ENCODE measurements around the gene FAF1.

DNA sequence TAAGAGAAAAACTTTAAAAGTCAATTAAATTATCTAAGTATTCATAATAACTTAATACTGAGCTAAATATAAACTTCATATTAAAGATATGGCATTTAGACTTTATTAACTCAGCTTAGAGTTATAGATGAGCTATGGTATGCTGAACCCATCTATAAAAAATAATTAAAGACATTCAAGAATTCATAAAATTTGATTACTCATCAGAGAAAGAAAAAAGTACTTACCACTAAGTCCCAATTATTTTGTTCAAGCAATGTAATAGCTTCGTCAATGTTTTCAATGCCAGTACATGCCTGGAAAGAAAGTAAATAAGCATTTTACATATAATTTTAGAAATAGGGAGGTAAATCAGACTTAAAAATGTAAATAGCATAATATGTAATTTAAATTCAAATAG is 102.4 kb downstream of the FAF1 start:
- no peak for TF ChIP-seq POLR2AphosphoS5 (IDR thresholded peaks at IDR 0.05; ENCODE audit: borderline replicate concordance, low read depth, low read length)
- TF ChIP-seq EZH2 (IDR thresholded peaks at IDR 0.05) = no peak
- no peak for TF ChIP-seq FOXP2 (optimal IDR thresholded peaks at IDR 0.05; ENCODE audit: control extremely low read depth, extremely low read length, insufficient read depth)

Data from SK-N-MC (cell line).